DMS53 (cell line): ENCODE measurements around the gene SELENOM.
A peak's percentile ranks its signal among the peaks of the same experiment; 100 is the strongest.
"Not testable (repeated sequence)": the region's sequence is repeated elsewhere in the genome, so short reads cannot be mapped to it uniquely, and the experiment has no call there.

Experiments used
- DNase-seq: peaks from one replicate; lab custom pipeline; 2025; lab: John Stamatoyannopoulos, UW

The SELENOM gene

DNA sequence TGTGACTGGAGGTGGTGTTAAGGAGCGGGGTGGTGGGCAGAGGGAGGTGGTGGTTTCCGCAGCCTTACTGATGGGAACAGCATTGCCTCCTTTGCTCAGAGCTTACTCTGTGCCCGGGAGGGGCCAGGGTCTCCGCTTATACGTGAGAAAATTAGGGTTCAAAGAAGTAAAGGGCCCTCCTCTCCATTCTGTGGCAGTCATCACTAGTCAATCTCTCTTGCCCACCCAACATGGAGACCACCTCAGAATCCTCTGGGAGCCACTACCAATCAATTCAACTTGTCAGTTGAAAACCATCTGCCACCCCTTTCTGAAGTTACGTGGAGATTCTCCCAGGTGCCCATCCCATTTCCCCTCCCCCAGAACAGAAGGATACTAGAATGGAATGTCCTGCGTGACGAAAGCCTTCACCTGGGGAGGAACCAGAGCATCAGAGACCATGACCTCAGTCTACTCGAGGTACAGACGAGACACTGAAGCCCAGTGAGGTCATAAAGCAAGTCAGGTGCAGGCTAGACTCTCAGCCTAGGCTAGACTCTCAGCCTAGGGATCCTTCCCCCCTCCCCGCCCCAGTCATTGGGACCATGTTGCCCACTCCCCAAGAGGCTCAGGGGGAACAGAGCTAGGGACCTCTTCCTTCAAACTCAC, 2.0 kb downstream of the SELENOM start:
- peak; percentile 7 for DNase-seq

DNA sequence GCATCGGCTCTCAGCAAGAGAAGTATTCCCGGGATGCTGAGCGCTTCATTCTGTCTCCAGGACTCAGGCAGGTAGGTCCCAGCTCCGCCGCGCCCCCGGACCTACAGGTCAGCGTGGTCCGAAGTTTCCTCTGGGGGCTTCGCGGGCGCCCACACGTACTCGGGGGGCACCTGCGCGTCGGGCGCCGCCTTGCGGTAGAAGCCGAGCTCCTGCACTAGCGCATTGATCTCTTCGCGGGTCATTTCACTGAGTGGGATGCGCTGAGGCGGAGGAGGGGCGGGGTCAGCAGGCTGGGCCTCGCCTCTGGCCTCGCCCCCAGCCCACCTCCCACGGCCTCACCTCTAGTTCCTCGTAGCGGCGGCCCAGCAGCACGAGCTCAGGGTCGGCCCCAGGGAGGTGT, 2.5 kb downstream of the SELENOM start:
- no peak for DNase-seq

DNA sequence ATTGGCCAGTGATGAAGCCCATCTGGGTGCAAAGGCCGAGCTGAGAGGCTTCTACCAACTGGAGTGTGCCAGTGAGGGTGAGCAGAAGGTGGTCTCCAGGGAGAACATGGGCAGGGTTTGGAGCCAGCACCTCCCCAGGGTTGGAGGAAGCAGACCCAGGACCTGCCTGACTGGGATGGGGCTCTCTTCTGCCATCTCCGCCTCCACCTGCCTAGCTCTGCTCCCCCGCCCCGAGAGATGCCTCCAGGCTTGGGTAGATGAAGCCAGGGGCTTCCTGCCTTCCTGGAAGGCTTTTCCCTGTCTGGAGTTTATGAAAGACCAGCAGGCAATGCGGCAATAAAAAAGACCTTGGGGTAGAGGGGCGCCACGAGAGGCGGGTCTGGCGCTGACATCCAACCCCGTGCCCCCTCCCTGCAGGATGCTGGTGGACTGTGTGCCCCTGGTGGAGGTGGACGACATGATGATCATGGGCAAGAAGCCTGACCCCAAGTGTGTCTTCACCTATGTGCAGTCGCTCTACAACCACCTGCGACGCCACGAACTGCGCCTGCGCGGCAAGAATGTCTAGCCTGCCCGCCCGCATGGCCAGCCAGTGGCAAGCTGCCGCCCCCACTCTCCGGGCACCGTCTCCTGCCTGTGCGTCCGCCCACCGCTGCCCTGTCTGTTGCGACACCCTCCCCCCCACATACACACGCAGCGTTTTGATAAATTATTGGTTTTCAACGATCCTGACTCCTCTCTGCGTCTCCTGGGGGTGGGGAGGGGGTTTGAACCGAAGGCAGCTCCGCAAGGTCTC, 3.3 kb downstream of the SELENOM start:
- DNase-seq = no peak

DNA sequence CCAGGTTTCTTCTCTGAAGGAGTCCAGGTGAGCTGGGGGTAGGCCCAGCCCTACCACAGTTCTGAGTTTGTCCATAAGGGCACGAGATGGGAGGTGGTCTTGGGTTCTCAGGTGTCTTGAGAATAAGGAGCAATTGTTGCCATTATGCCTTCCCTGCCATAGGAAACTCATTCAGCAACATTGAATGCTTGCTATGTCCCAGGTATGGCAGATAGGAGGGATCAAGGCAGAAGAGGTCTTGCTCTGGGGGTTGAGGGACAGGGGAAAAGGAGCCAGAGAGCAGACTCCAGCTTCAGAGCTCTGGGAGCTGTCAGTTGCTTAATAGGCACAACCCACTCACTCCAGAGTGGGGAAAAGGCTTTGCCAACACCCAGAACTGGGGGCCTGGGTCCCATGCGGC, 4.3 kb downstream of the SELENOM start:
- no peak for DNase-seq

DNA sequence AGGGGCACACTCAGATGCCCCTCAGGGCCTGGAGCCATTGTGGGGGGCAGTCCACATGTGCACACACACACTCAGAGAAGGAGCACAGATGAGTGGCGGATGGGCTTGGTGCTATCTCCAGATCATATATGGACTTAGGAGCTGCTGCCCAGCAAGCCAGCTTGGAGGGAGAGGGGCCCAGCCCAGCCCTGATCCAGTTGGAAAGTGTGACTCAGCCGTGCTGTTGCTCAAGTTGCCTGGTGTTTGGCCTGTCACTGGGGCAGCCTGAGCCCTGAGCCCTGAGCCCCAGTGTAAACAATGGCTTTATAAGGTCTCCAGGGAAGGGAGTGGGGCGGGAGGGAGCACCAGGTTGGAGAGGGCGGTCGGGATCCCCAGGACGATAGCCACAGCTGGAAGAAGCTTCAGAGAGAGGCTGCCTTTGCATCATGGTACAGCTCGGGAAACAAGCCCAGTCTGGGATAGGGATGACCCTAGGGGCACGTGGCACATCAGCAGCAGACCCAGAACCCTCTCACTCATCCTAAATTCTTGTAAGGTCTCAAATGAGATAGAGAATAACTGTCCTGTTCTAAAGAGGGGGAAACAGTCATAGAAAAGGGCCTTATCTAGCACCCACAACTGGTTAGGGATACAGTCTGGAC, 4.8 kb downstream of the SELENOM start:
- no peak for DNase-seq

DNA sequence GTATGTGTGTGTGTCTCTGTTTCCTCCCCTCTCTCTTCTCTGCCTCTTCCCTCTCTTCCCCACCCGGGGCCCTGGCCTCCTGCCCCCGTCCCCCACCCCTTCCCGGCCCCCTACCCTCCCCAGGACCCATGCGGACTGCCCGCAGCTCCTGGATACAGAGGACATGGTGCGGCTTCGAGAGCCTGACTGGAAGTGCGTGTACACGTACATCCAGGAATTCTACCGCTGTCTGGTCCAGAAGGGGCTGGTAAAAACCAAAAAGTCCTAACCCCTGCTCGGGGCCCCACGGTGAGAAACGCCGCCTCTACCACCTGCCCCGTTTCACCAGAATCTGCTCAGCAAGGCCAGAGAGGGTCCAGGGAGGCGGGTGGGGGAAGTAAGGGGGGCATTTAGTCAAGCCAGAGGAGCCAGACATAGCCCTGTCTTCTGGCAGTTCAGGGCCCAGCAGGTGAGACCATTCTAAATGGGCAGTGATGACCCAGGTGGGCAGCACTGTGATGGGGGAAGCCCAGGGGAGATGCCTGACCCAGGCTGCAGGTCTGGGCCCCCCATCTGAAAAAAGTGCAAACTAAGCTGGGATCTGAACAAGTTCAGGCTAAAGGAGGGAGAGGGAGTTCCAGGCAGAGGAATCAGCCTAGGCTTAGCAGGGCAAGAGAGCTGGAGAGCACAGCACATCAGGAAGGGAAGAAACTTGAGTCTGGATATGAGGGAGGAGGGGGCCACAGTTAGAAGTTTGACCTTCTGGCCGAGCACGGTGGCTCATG, 6.4 kb downstream of the SELENOM start:
- DNase-seq = no peak

DNA sequence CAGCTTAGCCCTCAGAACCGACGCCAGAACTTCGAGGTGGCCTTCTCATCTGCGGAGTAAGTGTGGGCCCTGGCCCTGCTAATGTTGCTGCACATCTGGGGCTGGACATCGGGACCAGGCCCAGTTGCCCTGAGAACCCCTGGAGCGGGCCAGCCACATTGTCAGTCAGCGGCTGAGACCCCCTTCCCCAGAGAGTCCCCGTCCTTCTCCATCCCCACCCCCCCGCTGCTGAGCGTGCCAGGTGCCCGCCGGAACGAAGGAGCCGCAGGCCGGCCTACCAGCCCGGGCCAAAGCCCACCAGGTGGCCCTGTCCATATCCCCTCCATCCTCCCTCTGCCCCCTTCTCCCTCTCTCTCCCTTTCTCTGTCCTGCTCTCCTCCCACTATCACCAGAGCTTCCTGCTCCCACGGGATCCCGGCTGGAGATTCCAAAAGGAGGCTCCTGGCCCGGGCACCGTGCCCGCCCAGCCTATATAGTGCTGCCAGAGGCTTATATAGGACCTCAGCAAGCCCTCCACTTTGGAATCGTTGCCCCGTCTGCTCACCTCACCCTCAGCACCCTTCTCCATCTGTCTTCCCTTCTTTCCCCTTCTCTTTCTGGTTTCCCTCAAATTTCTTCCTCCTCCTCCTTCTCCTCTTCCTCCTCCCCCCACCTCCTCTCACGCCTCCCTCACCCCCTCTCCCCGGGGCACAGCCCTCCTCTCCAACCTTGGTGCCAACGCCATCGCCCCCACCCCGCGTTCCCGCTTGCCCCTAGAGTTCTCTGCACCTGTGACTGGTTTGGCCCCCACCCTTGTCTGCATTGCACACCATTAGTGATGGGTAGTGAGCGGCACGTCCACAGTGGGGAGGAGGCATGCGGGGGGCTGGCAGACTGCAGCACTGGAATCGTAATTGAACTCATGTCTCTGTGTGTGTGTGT, 7.3 kb downstream of the SELENOM start:
- DNase-seq = no peak

DNA sequence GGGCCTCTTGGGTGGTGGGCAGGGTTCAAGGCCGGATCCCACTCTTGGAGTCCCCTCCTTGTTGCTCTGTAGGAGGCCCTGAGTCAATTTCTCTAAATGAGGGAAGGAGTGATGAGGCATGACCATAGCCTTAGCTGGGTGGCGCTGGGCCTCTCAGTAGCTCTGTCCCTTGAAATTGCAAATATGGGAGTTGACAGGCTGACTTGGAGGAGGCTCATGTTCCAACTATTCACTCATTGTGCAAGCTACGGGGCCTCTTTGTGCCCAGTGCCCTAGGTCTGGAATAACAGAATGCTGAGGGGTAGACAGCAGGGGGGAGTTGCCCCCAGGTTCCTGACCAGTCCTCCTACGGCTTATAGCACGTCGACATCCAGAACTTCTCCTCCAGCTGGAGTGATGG, 8.0 kb downstream of the SELENOM start:
- no peak for DNase-seq

DNA sequence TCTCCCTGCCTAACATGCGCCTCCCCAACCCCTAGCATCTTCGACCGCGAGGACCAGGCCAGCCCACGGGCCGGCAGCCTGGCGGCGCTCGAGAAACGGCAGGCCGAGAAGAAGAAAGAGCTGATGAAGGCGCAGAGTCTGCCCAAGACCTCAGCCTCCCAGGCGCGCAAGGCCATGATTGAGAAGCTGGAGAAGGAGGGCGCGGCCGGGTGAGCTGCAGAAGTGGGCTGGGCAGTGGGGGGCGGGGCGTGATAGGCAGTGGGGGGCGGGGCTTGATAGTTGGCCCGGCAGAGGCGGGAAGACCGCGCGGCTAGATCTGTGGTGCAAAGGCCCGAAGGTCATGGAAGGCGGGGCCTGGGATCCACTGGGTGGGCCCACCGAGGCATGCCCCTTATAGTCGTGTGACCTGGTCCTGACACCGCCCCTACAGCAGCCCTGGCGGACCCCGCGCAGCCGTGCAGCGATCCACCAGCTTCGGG, 8.7 kb downstream of the SELENOM start:
- no peak for DNase-seq

DNA sequence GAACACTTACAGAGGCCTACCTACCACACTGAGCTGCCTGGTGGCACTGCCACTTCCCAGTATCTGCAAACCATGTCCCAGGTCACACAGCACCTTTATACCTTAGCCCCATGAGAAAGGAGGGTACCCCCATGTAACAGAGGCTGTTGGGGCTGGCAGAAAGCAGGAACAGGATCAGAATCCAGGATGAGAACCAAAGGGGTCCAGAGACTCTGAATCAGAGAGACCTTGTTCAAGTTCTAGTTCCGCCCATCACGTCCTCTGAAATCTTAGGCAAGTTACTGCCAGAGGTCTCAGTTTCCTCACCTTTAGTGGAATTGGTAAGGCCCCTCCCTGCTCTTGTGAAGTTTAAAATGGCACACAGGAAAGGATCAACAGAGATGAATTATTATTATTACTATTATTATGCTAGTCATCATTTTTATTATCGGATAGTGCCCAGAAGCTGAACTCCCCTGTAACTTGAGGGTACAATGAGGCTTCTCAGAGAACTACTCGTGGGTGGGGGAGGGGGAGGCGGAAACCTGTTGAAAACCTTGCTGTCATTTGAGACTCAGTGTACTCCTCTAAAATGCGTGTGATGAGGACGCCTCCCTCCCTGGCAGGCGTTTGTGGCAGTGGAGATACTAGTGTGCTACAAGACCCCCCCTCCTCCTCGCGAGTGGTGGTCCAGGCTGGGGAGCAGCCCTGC, 9.3 kb downstream of the SELENOM start:
- no peak for DNase-seq

DNA sequence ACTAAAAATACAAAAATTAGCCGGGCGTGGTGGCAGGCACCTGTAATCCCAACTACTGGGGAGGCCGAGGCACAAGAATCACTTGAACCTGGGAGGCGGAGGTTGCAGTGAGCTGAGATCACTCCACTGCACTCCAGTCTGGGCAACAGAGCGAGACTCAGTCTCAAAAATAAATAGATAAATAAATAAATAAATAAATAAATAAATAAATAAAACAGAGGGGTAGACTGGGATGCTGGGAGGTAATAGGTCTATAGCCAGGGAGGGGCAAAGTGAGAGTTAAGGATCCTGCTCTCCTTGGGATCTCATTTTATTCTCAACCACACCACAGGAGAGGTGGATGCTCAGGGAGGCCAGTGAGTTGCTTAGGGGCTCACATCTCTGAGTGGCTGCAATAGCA, 9.8 kb downstream of the SELENOM start:
- not testable (repeated sequence) for DNase-seq

DNA sequence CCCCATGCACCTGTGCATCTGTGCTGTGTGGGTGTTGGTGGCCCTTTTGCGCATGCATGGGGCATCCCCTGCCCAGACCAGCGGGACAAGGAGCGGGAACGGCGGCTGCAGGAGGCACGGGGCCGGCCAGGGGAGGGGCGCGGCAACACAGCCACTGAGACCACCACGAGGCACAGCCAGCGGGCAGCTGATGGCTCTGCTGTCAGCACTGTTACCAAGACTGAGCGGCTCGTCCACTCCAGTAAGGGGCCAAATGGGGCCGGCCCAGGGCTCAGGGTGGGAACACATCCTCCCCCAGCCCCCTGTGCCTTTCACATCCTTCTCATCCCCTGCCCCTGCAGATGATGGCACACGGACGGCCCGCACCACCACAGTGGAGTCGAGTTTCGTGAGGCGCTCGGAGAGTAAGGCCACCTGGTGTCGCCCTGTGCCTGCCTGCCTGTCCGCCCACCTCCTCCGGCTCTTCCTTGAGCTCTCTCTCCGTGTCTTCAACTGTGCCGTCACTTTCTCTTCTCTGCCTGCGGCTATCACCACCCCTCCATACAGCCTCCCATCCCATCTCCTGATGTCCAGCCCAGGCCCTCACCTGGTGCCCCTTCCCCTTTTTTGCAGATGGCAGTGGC, 10.6 kb downstream of the SELENOM start:
- DNase-seq = no peak

DNA sequence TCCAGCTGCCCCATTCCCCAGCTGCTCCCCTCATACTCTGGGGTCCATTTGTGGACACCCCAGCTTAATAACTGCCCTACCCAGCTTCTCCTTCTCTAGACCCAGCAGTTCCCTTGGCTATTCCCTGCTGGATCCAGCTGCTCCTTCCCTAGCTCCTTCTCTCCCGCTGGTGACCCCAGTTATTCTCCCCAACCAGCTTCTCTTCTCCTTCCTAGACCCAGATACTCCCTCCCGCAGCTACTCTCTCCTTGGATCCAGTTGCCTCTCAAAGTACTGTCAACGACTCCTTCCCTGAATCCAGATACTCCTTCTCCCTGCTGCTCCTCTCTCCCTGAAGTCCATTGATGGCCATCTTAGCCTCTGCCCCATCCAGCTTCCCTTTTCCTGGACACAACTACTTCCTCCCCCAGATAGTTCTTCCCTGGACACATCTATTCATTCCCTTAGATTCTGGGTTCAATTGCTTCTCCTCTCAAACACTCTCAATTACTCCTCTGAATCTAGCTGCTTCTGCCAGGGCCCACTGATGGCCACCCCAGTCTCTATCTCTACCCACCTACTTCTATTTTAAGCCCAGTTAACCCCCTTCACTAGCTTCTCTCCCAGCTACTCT, 11.6 kb downstream of the SELENOM start:
- no peak for DNase-seq

DNA sequence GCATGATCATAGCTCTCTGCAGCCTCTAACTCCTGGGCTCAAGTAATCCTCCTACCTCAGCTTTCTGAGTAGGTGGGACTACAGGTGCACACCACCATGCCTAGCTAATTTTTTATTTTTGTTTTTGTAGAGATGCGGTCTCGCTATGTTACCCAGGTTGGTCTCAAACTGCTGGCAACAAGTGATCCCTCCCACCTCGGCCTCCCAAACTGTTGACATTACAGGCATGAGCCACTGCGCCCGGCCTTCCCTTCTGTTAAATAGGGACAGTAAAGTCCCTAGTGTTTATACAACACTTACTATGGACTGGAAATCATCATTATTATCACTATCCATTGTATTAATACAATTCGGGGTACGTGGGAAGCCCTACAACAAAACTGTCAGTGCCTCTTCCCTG, 12.6 kb downstream of the SELENOM start:
- no peak for DNase-seq

DNA sequence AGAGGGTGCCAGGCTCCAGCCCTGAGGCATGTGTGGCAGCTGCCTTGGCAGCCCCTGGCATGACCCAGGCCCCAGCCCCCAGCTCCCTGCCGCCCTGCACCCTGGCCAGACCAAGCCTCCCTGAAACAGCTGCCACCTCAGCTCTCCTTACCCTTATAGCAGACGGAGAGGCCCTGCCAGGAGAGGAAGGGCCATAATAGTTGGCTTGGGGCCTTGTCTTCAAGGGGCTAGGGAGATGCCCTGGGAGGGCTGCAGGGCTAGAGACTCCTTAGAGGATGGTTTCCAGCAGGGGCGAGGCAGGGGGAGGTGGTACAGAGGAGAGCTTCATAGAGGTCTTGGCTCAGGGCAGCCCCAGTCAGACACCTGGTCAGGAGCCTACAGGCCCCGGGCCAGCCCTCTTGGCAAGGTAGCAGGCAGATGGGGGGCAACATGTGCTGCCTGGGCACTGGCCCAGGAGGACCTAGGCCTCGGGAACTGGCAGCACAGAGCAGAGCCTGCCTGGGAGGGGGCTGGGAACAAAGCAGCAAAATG, 13.3 kb downstream of the SELENOM start:
- no peak for DNase-seq

DNA sequence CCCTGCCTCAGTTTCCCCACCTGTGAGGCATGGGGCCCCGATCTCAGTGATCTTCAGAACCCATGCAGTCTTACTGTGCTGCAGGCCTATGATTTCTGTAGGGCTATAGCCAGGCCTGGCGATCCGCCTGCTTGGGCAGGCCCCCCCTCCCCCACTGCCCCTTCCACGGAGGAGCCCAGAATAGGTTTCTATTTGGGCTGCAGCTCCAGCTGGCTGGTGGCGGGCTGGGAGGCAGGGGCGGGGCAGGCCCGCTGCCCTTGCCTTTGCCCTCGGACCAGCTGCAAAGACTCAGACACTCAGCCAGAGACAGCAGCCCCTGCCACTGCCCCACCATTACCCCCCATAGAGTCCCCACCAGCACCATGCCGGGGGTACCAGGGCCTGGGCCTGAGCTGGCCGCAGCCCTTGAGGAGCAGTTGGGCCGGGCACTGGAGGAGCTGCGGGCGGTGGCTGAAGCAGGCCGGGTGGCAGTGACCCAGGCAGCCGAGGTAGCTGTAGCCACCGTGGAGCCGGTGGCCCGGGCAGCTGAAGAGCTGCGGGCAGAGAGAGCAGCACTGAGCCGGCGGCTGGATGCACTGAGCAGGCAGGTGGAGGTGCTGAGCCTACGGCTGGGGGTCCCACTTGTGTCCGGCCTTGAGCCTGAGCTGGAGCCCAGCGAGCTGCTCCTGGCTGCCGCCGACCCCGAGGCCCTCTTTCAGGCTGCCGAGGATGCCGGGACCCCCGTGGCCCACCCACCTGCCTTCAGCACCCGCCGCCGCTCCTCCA, 14.1 kb downstream of the SELENOM start:
- no peak for DNase-seq

DNA sequence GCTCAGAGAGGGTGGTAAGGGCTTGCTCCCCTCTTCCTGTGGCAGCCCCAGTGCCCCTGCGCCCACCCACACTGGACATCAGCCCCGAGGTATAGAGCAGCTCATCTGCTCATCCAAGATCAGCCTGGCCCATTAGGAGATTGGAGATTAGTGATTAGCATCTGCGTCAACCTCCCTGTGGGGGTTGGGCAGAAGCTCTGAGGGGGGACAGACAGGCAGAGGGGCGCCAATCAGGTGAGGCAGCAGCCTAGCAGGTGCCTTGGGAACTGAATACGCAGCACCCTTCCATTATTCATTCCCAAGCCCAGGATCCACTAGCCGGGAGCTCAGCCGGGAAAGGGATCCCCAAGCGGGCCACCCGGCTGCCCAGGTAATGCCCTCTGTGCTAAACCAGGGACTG, 15.2 kb downstream of the SELENOM start:
- DNase-seq = no peak

DNA sequence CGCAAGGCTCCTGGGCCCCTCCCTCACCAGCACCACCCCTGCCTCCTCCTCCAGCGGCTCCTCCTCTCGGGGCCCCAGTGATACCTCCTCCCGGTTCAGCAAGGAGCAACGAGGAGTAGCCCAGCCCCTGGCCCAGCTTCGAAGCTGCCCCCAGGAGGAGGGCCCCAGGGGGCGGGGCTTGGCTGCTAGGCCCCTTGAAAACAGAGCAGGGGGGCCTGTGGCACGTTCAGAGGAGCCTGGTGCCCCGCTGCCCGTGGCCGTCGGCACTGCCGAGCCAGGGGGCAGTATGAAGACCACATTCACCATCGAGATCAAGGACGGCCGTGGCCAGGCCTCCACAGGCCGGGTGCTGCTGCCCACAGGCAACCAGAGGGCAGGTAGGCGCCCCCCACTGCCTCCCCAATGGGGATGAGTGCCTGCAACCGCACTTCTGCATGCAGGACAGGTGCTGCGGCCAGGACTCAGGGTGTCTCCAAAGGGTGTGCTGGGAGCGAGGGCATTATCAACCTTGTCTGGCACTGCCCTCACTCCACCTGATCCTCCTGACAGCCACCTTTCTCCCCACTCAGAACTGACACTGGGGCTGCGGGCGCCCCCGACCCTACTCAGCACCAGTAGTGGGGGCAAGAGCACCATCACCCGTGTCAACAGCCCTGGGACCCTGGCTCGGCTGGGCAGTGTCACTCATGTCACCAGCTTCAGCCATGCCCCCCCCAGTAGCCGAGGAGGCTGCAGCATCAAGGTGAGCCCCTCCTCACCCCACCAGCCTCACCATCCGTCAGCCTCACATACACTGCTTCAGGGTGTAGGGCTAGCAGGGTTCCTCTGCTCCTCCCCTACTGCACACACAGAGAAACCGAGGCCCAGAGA, 16.0 kb downstream of the SELENOM start:
- DNase-seq = no peak
